Thoracic aorta (tissue), 2 donors: Measurements from ENCODE around the gene LCE1D. TPM values are rescaled to one million over a fixed set of nuclear protein-coding genes. Genes with fewer than 3 reads are reported as not detected.

Experiments used
- ATAC-seq: fragments of 150-250 bp; one replicate; pipeline ENCODE4 v1.8.0; 2017; ENCODE audit warnings: low read depth; ENCODE audit not compliant: insufficient number of reproducible peaks, low FRiP score
- DNase-seq: peaks from one replicate; pipeline ENCODE4 v3.0.0-alpha.2; 2020; ENCODE audit warnings: low spot score
- H3K27ac ChIP-seq, 2 donors: fragments of 200-600 bp; sonication (generic); 1 replicate in 1 of 2; 2 replicates in 1 of 2; pipeline ENCODE4 v1.5.1; 2016; ENCODE audit warnings: mild to moderate bottlenecking in 2 of 2, moderate library complexity in 2 of 2
- H3K27me3 ChIP-seq: fragments of 200-600 bp; sonication (generic); replicated peaks from 2 replicates; pipeline ENCODE4 v1.6.0; 2016; ENCODE audit warnings: mild to moderate bottlenecking; ENCODE audit not compliant: insufficient read depth
- H3K36me3 ChIP-seq: fragments of 200-600 bp; sonication (generic); one replicate; pipeline ENCODE4 v1.5.1; 2016
- H3K4me1 ChIP-seq, 2 donors: fragments of 200-600 bp; sonication (generic); 1 replicate in 1 of 2; 2 replicates in 1 of 2; pipeline versions ENCODE4 v1.5.1 to v1.6.0; 2016; ENCODE audit warnings: low read depth in 2 of 2, mild to moderate bottlenecking in 1 of 2; ENCODE audit not compliant: control insufficient read depth in 1 of 2
- H3K4me3 ChIP-seq: fragments of 200-600 bp; sonication (generic); 2 replicates; pipeline ENCODE4 v1.5.1; 2016; ENCODE audit warnings: mild to moderate bottlenecking
- H3K9me3 ChIP-seq: fragments of 200-600 bp; sonication (generic); 2 replicates; pipeline ENCODE4 v1.5.1; 2016
- total RNA-seq, 2 donors: library from RNA; depleted of rRNA; stranded (reverse); fragments of >200 nt; gene quantifications; one replicate each; pipeline versions ENCODE4 v1.1.0 to v1.2.3, GENCODE V29; 2016
- TF ChIP-seq, protein P1 (sequence below): fragments of 200-600 bp; sonication (generic); IDR thresholded peaks from one replicate; pipeline ENCODE4 v1.5.1; 2019; ENCODE audit warnings: antibody characterized with exemption

Gene LCE1D
- total RNA-seq, 2 donors from 2014 or later, result not detected

DNA sequence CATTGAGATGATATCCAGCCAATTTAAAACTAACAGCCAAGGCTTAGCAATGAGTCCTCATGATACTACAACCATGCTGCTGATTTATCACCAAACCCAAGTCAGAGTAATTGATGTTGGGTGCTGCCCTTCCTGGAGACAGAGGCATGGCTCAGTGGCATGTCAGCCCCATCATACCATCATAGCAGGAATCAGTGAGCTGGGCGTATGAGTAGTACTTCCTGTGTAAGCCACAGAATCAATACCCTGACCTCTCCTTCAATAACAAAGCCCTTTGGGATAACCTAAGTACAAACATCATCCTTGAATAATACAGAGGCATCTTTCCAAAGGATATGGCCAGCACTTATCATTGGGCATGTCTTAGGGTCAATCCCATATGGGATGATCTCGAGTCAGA lies 13.4 kb upstream of the LCE1D start:
- Histone ChIP-seq H3K4me3 (no peak overlapping the region), H3K27ac (no peak overlapping the region), H3K4me1 (no peaks in the 10 kb centered on the region), H3K27me3 (no peaks in the 10 kb centered on the region), H3K36me3 (no peaks in the 10 kb centered on the region), H3K9me3 (no peaks in the 10 kb centered on the region)
- no peak for ATAC-seq
- no peak for DNase-seq
- TF ChIP-seq, protein P1, sequence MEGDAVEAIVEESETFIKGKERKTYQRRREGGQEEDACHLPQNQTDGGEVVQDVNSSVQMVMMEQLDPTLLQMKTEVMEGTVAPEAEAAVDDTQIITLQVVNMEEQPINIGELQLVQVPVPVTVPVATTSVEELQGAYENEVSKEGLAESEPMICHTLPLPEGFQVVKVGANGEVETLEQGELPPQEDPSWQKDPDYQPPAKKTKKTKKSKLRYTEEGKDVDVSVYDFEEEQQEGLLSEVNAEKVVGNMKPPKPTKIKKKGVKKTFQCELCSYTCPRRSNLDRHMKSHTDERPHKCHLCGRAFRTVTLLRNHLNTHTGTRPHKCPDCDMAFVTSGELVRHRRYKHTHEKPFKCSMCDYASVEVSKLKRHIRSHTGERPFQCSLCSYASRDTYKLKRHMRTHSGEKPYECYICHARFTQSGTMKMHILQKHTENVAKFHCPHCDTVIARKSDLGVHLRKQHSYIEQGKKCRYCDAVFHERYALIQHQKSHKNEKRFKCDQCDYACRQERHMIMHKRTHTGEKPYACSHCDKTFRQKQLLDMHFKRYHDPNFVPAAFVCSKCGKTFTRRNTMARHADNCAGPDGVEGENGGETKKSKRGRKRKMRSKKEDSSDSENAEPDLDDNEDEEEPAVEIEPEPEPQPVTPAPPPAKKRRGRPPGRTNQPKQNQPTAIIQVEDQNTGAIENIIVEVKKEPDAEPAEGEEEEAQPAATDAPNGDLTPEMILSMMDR, result no peak

- ATAC-seq, result no peak
- no peaks in the 10 kb centered on the region for H3K4me1 ChIP-seq
- H3K36me3 ChIP-seq, result no peaks in the 10 kb centered on the region
- no peaks in the 10 kb centered on the region for H3K9me3 ChIP-seq
- no peak for DNase-seq
- no peaks in the 10 kb centered on the region for H3K27me3 ChIP-seq
- TF ChIP-seq, protein P1, result no peak
- no peak within 1 kb of the TSS for H3K4me3 ChIP-seq
- H3K27ac ChIP-seq, result no peak within 1 kb of the TSS
Observed at GRCh38 chr1:152786077-152786476, 10.4 kb upstream of the LCE1D start, which contains the start of gene LCE1E. LCE1E (plus strand) TSS chr1:152786257; CDS start chr1:152787300, 1,043 bp downstream.

DNA sequence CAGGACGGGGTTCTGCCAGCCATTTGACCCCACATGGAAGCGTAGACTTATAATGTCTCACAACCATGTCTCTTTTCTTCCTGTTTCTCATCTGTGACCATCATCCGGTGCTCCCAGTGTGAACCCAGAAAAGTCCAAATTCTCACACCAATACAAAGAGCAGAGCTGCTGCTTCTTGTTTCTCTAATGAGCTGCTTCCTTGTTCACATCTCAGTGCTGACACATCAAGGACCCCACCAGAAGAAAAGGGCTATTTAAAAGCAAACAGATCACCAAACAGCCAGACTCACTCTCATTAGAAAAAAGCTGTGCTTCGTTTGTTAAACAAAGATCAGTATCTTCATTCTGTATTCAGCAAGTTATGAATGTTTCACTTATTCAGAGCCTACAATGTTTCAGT lies 835 bp upstream of the LCE1D start:
- H3K4me1 ChIP-seq, result no peaks in the 10 kb centered on the region
- H3K4me3 ChIP-seq, result no peak overlapping the region
- DNase-seq (no peak), ATAC-seq (no peak)
- no peak overlapping the region for H3K27ac ChIP-seq
- TF ChIP-seq, protein P1, result no peak
- no peaks in the 10 kb centered on the region for H3K36me3 ChIP-seq
- no peaks in the 10 kb centered on the region for H3K9me3 ChIP-seq
- H3K27me3 ChIP-seq, result no peaks in the 10 kb centered on the region

DNA sequence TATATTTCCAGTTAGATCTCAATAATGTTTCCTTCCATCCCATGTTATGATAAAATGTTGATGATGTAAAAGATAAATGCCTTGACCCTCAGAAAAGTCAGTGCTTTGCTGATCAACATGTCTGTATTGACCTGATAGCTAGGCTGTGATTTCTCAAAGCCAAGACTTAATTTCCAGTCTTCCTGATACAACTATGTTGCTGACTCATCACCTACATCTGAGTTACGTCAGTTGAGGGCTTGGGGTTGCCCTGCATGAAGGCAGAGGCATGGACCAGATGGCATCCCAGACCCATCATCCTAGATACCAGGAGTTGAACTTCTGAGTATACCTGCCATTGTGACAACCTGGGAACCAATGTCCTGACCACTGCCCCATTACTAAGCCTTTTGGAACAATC lies 4.8 kb downstream of the LCE1D start:
- ATAC-seq, result no peak
- Histone ChIP-seq H3K27me3 (no peaks in the 10 kb centered on the region), H3K9me3 (no peaks in the 10 kb centered on the region), H3K4me3 (no peak overlapping the region), H3K4me1 (no peaks in the 10 kb centered on the region), H3K36me3 (no peaks in the 10 kb centered on the region), H3K27ac (no peak overlapping the region)
- DNase-seq, result no peak
- TF ChIP-seq, protein P1, result no peak

GRCh38 chr1:152806576-152806975 lies 10.1 kb downstream of the LCE1D start, which contains the start of gene LCE1C:
LCE1C (minus strand) TSS chr1:152806651; CDS start chr1:152805478, 1,173 bp downstream.
- no peak for ATAC-seq
- TF ChIP-seq, protein P1, result no peak

More at GRCh38 chr1:152806576-152806975, 10.1 kb downstream of the LCE1D start, which contains the start of gene LCE1C:
- Histone ChIP-seq H3K9me3 (no peaks in the 10 kb centered on the region), H3K27me3 (no peaks in the 10 kb centered on the region), H3K4me1 (no peaks in the 10 kb centered on the region), H3K27ac (no peak within 1 kb of the TSS), H3K4me3 (no peak within 1 kb of the TSS), H3K36me3 (no peaks in the 10 kb centered on the region)
- DNase-seq, result no peak
